IMR-90 (cell line): ENCODE measurements around the gene CCDC85B. TPM values are rescaled to one million over a fixed set of nuclear protein-coding genes. Genes with fewer than 3 reads are reported as not detected.
"Not testable (repeated sequence)": the region's sequence is repeated elsewhere in the genome, so short reads cannot be mapped to it uniquely, and the experiment has no call there.

Experiments used
- ATAC-seq: fragments of 200-7000 bp; cut with Tn5 transposase; 2 replicates; pipeline ENCODE4 v1.9.1; 2020; ENCODE audit warnings: low read depth, mild to moderate bottlenecking, moderate library complexity
- BruUV-seq: library from RNA; stranded (reverse); fragments of 400-500 nt; replicated peaks from 2 replicates; lab custom pipeline; 2021; lab: Mats Ljungman, UMichigan
- CTCF ChIA-PET: fragments of 300-600 bp; formaldehyde crosslinking; extraction: SDS; loops from one replicate; lab custom pipeline; 2021; ENCODE audit warnings: antibody characterized with exemption; lab: Yijun Ruan, JAX
- POLR2A ChIA-PET: fragments of 300-600 bp; sonication (Branson Sonifier 250); formaldehyde crosslinking; loops from one replicate; lab custom pipeline; 2022; ENCODE audit warnings: antibody characterized with exemption; ENCODE audit not compliant: unreplicated experiment; lab: Charles Lee
- DNase-seq: peaks from one replicate; pipeline ENCODE4 v3.0.0; 2013
- H2AFZ ChIP-seq: replicated peaks from 2 replicates; pipeline ENCODE3; 2013; ENCODE audit warnings: low read length, mild to moderate bottlenecking; ENCODE audit not compliant: poor library complexity
- H2AK5ac ChIP-seq: 2 replicates; pipeline ENCODE4 v1.6.1; 2013; ENCODE audit warnings: low read depth, low read length, inconsistent platforms
- H2AK9ac ChIP-seq: replicated peaks from 2 replicates; pipeline ENCODE3; 2013; ENCODE audit warnings: mild to moderate bottlenecking, low read depth, low read length, moderate library complexity; ENCODE audit not compliant: poor library complexity
- H2BK120ac ChIP-seq: 2 replicates; pipeline ENCODE4 v1.6.1; 2013; ENCODE audit warnings: low read depth, low read length, inconsistent platforms
- H2BK15ac ChIP-seq: 3 replicates; pipeline ENCODE4 v1.6.1; 2013; ENCODE audit warnings: low read depth, low read length, inconsistent platforms
- H2BK20ac ChIP-seq: 2 replicates; pipeline ENCODE4 v1.6.1; 2013; ENCODE audit warnings: low read depth, mild to moderate bottlenecking, inconsistent platforms, low read length, moderate library complexity
- H2BK5ac ChIP-seq: 2 replicates; pipeline ENCODE4 v1.6.1; 2013; ENCODE audit warnings: mild to moderate bottlenecking, low read depth, low read length, inconsistent platforms; ENCODE audit not compliant: poor library complexity, severe bottlenecking
- H3K14ac ChIP-seq: replicated peaks from 2 replicates; pipeline ENCODE4 v1.6.1; 2013; ENCODE audit warnings: low read depth, low read length, inconsistent platforms
- H3K18ac ChIP-seq: 2 replicates; pipeline ENCODE4 v1.6.1; 2013; ENCODE audit warnings: low read depth, low read length, control low read depth
- H3K23ac ChIP-seq: 2 replicates; pipeline ENCODE4 v1.6.1; 2013; ENCODE audit warnings: low read depth, low read length, inconsistent platforms
- H3K27ac ChIP-seq: 2 replicates; pipeline ENCODE4 v1.5.1; 2013; ENCODE audit warnings: mild to moderate bottlenecking, control low read depth, low read length; ENCODE audit not compliant: insufficient read depth
- H3K27me3 ChIP-seq: 2 replicates; pipeline ENCODE4 v1.6.1; 2013; ENCODE audit warnings: low read length; ENCODE audit not compliant: control insufficient read depth, insufficient read depth
- H3K36me3 ChIP-seq: 2 replicates; pipeline ENCODE4 v1.6.1; 2013; ENCODE audit warnings: low read length, mixed read lengths; ENCODE audit not compliant: control insufficient read depth, insufficient read depth
- H3K4ac ChIP-seq: 2 replicates; pipeline ENCODE4 v1.6.1; 2013; ENCODE audit warnings: low read depth, low read length, inconsistent platforms
- H3K4me1 ChIP-seq: 2 replicates; pipeline ENCODE4 v1.6.1; 2013; ENCODE audit warnings: low read length, mixed read lengths; ENCODE audit not compliant: control insufficient read depth, insufficient read depth
- H3K4me2 ChIP-seq: 2 replicates; pipeline ENCODE4 v1.6.1; 2013; ENCODE audit warnings: low read depth, mild to moderate bottlenecking, control low read depth, low read length, moderate library complexity
- H3K4me3 ChIP-seq: 2 replicates; pipeline ENCODE4 v1.5.1; 2013; ENCODE audit warnings: low read depth, mild to moderate bottlenecking, control low read depth, low read length, moderate library complexity; ENCODE audit not compliant: insufficient read depth
- H3K56ac ChIP-seq: 2 replicates; pipeline ENCODE4 v1.6.1; 2013; ENCODE audit warnings: low read length, inconsistent platforms; ENCODE audit not compliant: insufficient read depth; ENCODE audit errors: extremely low read depth
- H3K79me1 ChIP-seq, 2 experiments: 2 replicates each; pipeline ENCODE4 v1.6.1; 2013; ENCODE audit warnings: low read length in 2 of 2, inconsistent platforms in 1 of 2, low read depth in 1 of 2
- H3K9ac ChIP-seq: 2 replicates; pipeline ENCODE4 v1.6.1; 2013; ENCODE audit warnings: low read depth, low read length, control low read depth
- H3K9me1 ChIP-seq: 2 replicates; pipeline ENCODE4 v1.6.1; 2013; ENCODE audit warnings: low read length, inconsistent platforms; ENCODE audit not compliant: insufficient read depth
- H3K9me3 ChIP-seq: 2 replicates; pipeline ENCODE4 v1.6.1; 2013; ENCODE audit warnings: low read length; ENCODE audit not compliant: control insufficient read depth, insufficient read depth
- H4K20me1 ChIP-seq: 2 replicates; pipeline ENCODE4 v1.6.1; 2013; ENCODE audit warnings: low read length, inconsistent platforms; ENCODE audit not compliant: insufficient read depth
- H4K5ac ChIP-seq: 2 replicates; pipeline ENCODE4 v1.6.1; 2013; ENCODE audit warnings: mild to moderate bottlenecking, low read depth, low read length, control low read depth
- H4K8ac ChIP-seq, 2 experiments: 2 replicates each; pipeline ENCODE4 v1.6.1; 2013; ENCODE audit warnings: low read depth in 2 of 2, low read length in 2 of 2, control low read depth in 1 of 2, inconsistent platforms in 1 of 2
- H4K91ac ChIP-seq: 2 replicates; pipeline ENCODE4 v1.6.1; 2013; ENCODE audit warnings: low read depth, low read length, inconsistent platforms; ENCODE audit not compliant: insufficient read depth
- CHD1 ChIP-seq: IDR thresholded peaks from 2 replicates; pipeline ENCODE4 v1.6.1; 2012; ENCODE audit warnings: low read depth, low read length, improper control_type of control experiment
- FOS ChIP-seq: fragments of 150-350 bp; IDR thresholded peaks from 2 replicates; pipeline ENCODE4 v1.6.1; 2016; ENCODE audit warnings: low read depth, low read length
- MAFK ChIP-seq: IDR thresholded peaks from 2 replicates; pipeline ENCODE4 v1.6.1; 2012; ENCODE audit warnings: low read depth, low read length, improper control_type of control experiment
- MXI1 ChIP-seq: IDR thresholded peaks from 2 replicates; pipeline ENCODE4 v1.6.1; 2012; ENCODE audit warnings: low read depth, mild to moderate bottlenecking, low read length, moderate library complexity, borderline replicate concordance
- NFE2L2 ChIP-seq: fragments of 150-350 bp; IDR thresholded peaks from 2 replicates; pipeline ENCODE4 v1.6.1; 2016; ENCODE audit warnings: low read depth, mild to moderate bottlenecking, low read length
- POLR2A ChIP-seq: IDR thresholded peaks from 2 replicates; pipeline ENCODE4 v1.6.1; 2012; ENCODE audit warnings: mild to moderate bottlenecking, low read depth, low read length
- WGBS, 2 experiments: methylation state at CpG; one replicate each; pipeline versions ENCODE4 v1.1.5 to v1.1.7; 2013; ENCODE audit warnings: missing lambda C conversion rate in 2 of 2; ENCODE audit not compliant: insufficient read length in 1 of 2; ENCODE audit errors: extremely low coverage in 2 of 2; 5-methylcytosine and 5-hydroxymethylcytosine counted together
- dilution Hi-C: fragments of 300-500 bp; cut with HindIII; formaldehyde crosslinking; loops from one replicate; pipeline ENCODE4 v1.14.3; 2018; ENCODE audit warnings: low sequenced_read_pairs; ENCODE audit not compliant: unreplicated experiment
- in situ Hi-C: fragments of 300-500 bp; cut with MboI; formaldehyde crosslinking; loops from 3 replicates; pipeline ENCODE4 v1.14.3; 2019; ENCODE audit warnings: low sequenced_read_pairs, inconsistent platforms, mixed read lengths
- intact Hi-C: fragments of 100-400 bp; cut with micrococcal nuclease; formaldehyde crosslinking; loops from 2 replicates; pipeline ENCODE4 v1.10.0; 2022
- polyA plus RNA-seq, 3 experiments: library from polyadenylated mRNA; depleted of rRNA; stranded (reverse); fragments of >200 nt; gene quantifications; 2 replicates each; pipeline ENCODE4 v1.2.3, GENCODE V29; 2012; ENCODE audit warnings: low replicate concordance in 1 of 3
- total RNA-seq: library from RNA; depleted of rRNA; stranded (reverse); fragments of >200 nt; gene quantifications from 2 replicates; pipeline ENCODE4 v1.2.3, GENCODE V29; 2012
- TF ChIP-seq, protein P1 (sequence below): fragments of 150-350 bp; IDR thresholded peaks from 2 replicates; pipeline ENCODE4 v1.6.1; 2016; ENCODE audit warnings: low read depth, mild to moderate bottlenecking, low read length, moderate library complexity, borderline replicate concordance

Gene CCDC85B
- total and polyA plus RNA-seq, 2 of the 4 experiments (the other 2 are of a cell fraction) = 17.6 to 35.4 TPM

GRCh38 chr11:65847746-65848145, 42.7 kb upstream of the CCDC85B start:
- peaks cover 0 to 17% of the 10 kb centered on the region in 2 experiments; a peak in 2 of 4 replicates for H3K79me1 ChIP-seq
- POLR2A ChIA-PET = interaction anchor here (1.3 kb wide), 1 partner anchor 11 kb away, joined by 3 read pairs; no protein-coding TSS in a partner anchor
- H3K4me2 ChIP-seq = no peak overlapping the region
- H4K20me1 ChIP-seq = peaks cover 28% of the 10 kb centered on the region
- H2BK15ac ChIP-seq = no peak overlapping the region
- no peak for DNase-seq
- no peak overlapping the region for H4K5ac ChIP-seq
- no peak overlapping the region for H3K23ac ChIP-seq
- H3K27me3 ChIP-seq = no peaks in the 10 kb centered on the region
- no peak overlapping the region for H3K27ac ChIP-seq
- TF ChIP-seq FOS = no peak
- TF ChIP-seq, protein P1, sequence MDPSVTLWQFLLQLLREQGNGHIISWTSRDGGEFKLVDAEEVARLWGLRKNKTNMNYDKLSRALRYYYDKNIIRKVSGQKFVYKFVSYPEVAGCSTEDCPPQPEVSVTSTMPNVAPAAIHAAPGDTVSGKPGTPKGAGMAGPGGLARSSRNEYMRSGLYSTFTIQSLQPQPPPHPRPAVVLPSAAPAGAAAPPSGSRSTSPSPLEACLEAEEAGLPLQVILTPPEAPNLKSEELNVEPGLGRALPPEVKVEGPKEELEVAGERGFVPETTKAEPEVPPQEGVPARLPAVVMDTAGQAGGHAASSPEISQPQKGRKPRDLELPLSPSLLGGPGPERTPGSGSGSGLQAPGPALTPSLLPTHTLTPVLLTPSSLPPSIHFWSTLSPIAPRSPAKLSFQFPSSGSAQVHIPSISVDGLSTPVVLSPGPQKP = no peak
- TF ChIP-seq MXI1 = no peak
- no peak for TF ChIP-seq POLR2A
- no peak for TF ChIP-seq NFE2L2
- no peak for TF ChIP-seq CHD1
- no peak for TF ChIP-seq MAFK
- no peak overlapping the region for H2AFZ ChIP-seq
- BruUV-seq = no TSS peak
- WGBS, 2 experiments = no CpG with 5 or more reads among the region's 3 CpGs
- H2BK20ac ChIP-seq = no peak overlapping the region
- CTCF ChIA-PET = no interaction called here
- H3K4ac ChIP-seq = no peak overlapping the region
- no peak overlapping the region for H3K9ac ChIP-seq
- no peak overlapping the region for H3K56ac ChIP-seq
- H3K14ac ChIP-seq = no peak overlapping the region
- intact Hi-C loops = no loop called here
- H3K18ac ChIP-seq = no peak overlapping the region
- in situ Hi-C loops = no loop called here
- no peaks in the 10 kb centered on the region; the same call in 1 of the 2 replicates for H3K4me1 ChIP-seq
- H4K8ac ChIP-seq = no peak overlapping the region
- H2BK120ac ChIP-seq = no peak overlapping the region
- dilution Hi-C loops = no loop called here
- H3K9me1 ChIP-seq = peaks cover 4% of the 10 kb centered on the region; the same call in 1 of the 2 replicates
- no peak overlapping the region for H3K4me3 ChIP-seq
- H3K36me3 ChIP-seq = peaks cover 21% of the 10 kb centered on the region
- H2AK9ac ChIP-seq = peak overlapping the region; percentile 65
- no peaks in the 10 kb centered on the region for H3K9me3 ChIP-seq
- no peak overlapping the region for H2AK5ac ChIP-seq
- H2BK5ac ChIP-seq = no peak overlapping the region
- no peak for ATAC-seq
- no peak overlapping the region for H4K91ac ChIP-seq

GRCh38 chr11:65848693-65849092, 41.8 kb upstream of the CCDC85B start:
- POLR2A ChIA-PET, H3K23ac ChIP-seq, H4K91ac ChIP-seq, H3K4ac ChIP-seq, H3K14ac ChIP-seq, DNase-seq, H3K56ac ChIP-seq, H3K9me3 ChIP-seq, H4K8ac ChIP-seq, H4K5ac ChIP-seq, CTCF ChIA-PET, BruUV-seq, H3K27ac ChIP-seq, ATAC-seq, H3K9ac ChIP-seq, H2AK9ac ChIP-seq, H2BK5ac ChIP-seq, H3K27me3 ChIP-seq, H3K4me1 ChIP-seq, H3K9me1 ChIP-seq, intact Hi-C loops, in situ Hi-C loops, H2BK20ac ChIP-seq, H2BK15ac ChIP-seq, H2BK120ac ChIP-seq, H3K4me3 ChIP-seq, H2AK5ac ChIP-seq, dilution Hi-C loops, H3K4me2 ChIP-seq, H3K18ac ChIP-seq, H2AFZ ChIP-seq: not testable (repeated sequence)
- peaks cover 8 to 26% of the 10 kb centered on the region in 2 experiments; a peak in 3 of 4 replicates for H3K79me1 ChIP-seq
- peaks cover 30% of the 10 kb centered on the region for H3K36me3 ChIP-seq
- H4K20me1 ChIP-seq = peaks cover 37% of the 10 kb centered on the region
- WGBS, 2 experiments = 67% methylated on average over 1 of the region's 7 CpGs; no CpG with 5 or more reads in 1 of the 2 experiments
